Right renal cortex interstitium (tissue), 3 donors: Measurements from ENCODE around the gene NANOS2. TPM values are rescaled to one million over a fixed set of nuclear protein-coding genes. Genes with fewer than 3 reads are reported as not detected.
"Not testable (repeated sequence)": the region's sequence is repeated elsewhere in the genome, so short reads cannot be mapped to it uniquely, and the experiment has no call there.

ENCODE experiments used
- DNase-seq, 3 donors: peaks; one replicate each; pipeline ENCODE4 v3.0.0-alpha.2; 2013; ENCODE audit warnings: low read depth in 3 of 3, low spot score in 2 of 3
- polyA plus RNA-seq, 3 donors: library from polyadenylated mRNA; unstranded; fragments of 120-200 nt; gene quantifications; one replicate each; pipeline ENCODE4 v1.2.1, GENCODE V29; 2013; ENCODE audit not compliant: insufficient read length in 3 of 3

The NANOS2 gene
- polyA plus RNA-seq, 3 donors: not detected

DNA sequence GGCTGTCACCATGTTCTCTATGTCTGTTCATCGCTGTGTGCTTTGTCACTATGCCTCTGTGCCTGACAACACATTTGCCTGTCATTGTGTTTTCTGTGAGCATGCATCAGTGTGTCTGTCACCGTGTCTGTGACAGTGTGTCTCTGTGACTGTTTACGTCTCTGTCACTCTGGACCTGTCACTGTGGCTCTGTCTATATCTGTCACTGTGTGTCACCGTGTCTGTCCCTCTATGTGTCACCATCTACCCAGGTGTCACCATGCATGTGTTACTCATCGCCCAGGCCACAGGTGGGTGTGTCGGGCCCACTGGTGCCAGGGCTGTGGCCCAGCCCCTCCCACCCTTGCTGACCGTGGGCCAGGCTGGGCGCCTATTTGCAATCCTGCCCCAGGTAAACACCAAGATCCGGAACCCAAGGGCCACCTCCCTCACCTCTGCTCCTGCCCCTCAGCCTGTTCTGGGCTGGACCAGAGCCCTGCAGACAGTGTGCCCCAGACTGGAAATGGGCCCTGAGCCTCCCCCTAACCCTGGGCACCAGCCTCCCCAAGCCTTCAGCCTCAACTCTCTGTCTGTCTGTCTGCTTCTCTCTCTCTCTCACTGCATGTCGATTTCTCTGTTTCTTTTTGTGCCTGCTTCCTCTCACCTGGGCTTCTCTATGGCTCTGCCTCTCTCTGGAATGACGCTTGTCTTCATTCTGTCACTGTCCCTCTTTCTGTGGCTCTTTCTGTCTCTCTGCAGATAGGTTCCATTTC is 36.4 kb downstream of the NANOS2 start:
- no peak for DNase-seq

DNA sequence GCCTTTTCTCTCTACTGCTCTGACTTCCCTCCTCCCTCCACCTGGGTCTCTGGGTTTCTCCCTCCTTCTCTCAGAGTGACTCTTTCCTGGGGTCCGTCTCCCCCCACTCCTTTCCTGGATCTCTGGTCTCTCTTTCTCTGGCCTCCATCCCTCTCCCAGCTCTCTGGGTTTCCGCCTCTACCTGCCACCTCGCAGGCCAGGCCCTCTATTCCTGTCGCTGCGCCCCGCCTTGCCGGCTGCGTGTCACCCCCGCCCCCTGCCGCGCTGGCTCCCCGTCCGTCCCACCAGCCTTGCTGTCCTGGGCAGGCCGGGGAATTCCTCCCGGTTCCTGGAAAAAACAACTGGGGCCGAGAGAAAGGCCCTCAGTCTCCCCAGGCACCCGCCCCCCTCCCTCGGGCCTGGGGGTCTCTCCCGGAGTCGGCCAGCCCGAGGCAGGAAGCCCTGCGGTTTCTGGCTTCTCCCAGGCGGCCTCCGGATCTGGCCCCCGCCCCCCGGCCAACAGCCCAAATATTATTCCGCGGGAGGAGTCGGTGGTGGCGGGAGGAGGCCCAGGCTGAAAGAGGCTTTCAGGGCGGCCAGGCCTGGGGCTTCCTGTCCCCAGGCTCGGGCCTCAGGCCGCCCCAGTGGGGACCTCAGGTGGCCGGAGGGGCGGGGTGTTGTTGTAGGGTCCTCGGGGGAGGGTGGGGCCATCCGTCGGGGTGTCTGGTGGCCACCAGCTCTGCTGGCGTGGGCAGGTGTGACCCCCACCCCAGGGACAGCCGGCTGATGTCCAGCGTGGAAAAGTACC is 38.0 kb downstream of the NANOS2 start:
- no peak for DNase-seq

DNA sequence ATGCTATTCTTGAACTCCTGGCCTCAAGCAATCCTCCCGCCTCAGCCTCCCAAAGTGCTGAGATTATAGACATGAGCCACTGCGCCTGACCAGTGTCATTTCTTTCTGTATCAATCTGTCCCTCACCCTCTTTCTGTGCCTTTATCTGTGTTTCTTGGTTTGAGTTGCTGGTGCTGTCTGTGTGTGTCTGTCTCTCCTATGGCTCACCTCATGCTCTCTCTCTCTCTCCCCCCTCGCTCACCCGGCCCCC is 38.5 kb downstream of the NANOS2 start:
- no peak for DNase-seq

DNA sequence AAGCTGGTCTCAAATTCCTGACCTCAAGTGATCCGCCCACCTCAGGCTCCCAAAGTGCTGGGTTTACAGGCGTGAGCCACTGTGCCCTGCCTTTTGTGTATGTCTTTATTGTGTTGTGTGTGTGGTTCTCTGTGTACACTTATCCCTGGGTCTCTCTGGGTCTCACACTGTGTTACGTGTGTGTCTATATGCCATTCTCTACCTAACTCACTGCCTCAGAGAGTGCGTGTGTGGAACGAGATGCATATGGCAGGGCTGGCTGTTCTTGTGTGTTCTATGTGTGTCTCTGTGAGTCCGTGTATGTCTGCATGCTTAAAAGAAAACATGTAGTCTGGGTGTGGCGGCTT is 40.0 kb downstream of the NANOS2 start:
- DNase-seq: no peak

DNA sequence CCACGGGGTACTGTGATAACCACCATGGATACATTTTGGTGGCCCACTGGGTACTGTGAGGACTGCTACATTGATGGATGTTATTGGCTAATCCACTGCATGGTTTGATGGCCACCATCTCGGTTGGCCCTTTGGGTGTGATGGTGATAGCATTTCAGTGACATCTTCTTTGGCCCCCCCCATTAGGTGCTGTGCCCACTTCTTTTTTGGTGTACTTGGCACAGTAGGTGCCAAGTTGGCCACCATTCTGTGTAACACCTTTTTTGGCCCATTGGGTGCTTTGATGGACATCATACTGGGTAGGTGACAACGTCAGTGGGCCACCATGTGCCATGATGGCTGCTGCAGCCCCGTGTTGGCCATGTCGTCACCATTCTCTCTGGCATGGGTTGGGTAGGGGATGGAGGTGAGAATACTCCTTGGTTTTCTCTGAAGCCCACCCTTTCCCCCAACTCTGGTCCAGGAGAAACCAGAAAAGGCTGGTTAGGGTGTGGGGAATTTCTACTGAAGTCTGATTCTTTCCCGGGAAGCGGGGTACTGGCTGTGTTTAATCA is 41.3 kb downstream of the NANOS2 start:
- no peak for DNase-seq

DNA sequence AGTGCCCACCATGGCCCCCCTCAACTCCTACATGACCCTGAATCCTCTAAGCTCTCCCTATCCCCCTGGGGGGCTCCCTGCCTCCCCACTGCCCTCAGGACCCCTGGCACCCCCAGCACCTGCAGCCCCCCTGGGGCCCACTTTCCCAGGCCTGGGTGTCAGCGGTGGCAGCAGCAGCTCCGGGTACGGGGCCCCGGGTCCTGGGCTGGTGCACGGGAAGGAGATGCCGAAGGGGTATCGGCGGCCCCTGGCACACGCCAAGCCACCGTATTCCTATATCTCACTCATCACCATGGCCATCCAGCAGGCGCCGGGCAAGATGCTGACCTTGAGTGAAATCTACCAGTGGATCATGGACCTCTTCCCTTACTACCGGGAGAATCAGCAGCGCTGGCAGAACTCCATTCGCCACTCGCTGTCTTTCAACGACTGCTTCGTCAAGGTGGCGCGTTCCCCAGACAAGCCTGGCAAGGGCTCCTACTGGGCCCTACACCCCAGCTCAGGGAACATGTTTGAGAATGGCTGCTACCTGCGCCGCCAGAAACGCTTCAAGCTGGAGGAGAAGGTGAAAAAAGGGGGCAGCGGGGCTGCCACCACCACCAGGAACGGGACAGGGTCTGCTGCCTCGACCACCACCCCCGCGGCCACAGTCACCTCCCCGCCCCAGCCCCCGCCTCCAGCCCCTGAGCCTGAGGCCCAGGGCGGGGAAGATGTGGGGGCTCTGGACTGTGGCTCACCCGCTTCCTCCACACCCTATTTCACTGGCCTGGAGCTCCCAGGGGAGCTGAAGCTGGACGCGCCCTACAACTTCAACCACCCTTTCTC is 42.3 kb downstream of the NANOS2 start:
- no peak for DNase-seq

DNA sequence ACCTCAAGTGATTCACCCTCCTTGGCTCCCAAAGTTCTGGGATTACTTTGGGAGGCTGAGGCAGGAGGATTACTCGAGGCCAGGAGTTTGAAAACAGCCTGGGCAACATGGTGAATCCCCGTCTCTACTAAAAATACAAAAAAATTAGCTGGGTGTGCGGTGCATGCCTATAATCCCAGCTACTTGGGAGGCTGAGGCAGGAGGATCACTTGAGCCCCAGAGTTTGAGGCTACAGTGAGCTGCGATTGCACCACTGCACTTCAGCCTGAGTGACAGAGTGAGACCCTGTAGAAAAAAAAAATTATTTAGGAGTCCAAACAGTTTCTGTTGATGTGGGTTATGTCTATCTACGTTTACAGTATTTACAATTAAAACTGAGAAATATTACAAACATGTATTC is 43.8 kb downstream of the NANOS2 start:
- DNase-seq: no peak

DNA sequence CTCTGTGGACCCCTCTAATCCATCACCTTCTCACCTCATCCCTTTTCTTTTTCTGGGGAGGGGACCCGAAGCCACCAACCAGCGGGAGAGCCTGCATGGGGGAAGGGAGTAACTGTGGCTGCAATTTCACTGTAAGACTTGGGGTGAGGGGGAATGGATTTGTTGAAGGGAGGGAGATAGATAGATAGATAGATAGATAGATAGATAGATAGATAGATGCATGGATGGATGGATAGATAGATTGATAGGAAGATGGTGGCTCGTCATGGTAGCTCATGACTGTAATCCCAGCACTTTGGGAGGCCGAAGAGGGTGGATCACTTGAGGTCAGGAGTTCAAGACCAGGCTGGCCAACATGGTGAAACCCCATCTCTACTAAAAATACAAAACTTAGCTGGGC is 47.3 kb downstream of the NANOS2 start:
- DNase-seq: not testable (repeated sequence)

DNA sequence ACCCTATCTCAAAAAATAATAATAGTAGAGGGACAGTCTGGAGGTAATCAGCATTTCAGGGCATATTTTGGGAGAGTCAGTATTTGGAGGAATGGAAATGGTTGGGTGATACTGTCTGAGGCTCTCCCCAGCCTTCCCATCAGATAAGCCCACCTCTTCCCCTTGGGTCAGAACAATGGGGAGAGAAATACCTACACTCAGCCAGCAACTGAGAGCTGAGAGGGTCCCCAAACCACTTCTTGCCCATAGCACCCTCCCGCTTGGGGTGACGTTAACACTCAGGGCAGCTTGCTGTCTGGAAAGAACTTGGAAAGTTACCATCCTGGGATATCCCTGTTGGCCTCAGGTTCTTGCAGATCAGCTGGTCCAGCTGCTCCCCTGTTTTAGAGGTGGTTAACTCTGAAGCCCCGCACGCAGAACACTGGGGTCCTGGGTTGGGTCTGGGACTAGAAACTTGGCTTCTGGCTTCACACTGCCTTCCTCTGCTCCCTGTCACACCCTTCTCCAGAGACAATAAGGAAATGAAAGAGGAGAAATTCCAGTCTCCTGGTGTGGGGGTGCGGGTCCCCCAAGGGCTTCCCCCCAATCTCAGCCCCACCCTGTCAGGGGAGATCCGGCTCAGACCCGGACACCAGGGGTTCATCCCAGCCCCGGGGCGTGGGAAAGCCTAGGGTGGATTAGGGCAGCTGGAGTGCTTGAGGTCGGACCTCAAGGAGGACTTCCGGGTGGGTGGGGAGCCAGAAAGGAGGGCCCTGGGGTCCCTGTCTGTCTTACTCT is 48.0 kb downstream of the NANOS2 start:
- DNase-seq: no peak

DNA sequence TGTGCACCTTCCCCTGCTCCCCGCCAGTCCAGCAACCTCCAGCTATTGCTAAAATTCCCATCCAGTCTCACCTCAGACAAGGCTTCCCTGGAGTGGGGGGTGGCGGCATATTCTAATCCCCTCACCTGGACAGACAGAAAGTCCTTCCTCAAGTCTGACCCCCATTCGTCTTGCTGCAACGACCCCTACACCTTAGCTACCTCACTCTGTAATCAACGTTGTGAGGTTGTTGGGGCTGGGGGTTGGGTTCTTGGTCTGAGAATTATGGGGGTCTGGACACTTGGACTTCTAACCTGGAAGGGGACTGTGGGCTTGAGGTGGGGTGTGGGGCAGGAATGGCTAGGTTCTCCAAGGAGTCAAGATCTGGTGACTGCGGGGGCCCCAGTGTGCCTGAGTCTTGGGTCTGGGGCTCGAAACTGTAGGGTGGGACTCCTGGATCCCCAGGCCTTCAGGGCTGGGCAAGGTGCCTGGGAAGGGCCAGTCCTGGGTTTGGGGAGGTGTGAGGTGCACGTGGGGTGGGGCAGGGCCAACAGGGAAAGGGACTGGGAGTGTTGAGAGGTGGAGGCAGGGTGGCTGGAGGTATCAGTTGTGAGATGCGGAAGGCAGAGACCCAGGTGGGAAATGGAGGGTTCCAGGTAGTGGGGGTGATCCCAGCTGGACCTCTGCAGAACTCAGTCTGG is 49.2 kb downstream of the NANOS2 start:
- DNase-seq: no peak

DNA sequence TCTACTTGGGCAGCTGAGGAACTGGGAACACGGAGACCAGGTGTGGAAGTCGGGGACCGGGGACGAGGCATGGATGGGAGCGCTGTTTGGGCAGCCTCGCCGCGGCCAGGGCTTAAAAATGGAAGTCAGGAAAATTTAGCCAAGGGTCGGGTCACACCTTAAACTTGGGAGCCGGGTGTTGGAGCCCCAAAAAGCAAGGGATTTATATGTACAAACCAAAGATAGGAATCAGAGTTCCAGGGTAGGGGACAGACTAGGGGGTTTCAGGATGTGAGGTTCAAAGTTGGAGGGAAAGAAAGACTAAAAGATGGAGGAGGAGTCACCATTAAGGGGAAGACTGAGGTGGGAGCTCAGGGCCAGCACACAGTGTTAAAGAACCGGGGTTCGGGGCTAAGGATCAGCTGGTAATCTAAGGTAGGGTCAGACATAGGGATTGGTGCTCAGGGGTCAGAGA is 49.9 kb downstream of the NANOS2 start:
- DNase-seq: no peak

DNA sequence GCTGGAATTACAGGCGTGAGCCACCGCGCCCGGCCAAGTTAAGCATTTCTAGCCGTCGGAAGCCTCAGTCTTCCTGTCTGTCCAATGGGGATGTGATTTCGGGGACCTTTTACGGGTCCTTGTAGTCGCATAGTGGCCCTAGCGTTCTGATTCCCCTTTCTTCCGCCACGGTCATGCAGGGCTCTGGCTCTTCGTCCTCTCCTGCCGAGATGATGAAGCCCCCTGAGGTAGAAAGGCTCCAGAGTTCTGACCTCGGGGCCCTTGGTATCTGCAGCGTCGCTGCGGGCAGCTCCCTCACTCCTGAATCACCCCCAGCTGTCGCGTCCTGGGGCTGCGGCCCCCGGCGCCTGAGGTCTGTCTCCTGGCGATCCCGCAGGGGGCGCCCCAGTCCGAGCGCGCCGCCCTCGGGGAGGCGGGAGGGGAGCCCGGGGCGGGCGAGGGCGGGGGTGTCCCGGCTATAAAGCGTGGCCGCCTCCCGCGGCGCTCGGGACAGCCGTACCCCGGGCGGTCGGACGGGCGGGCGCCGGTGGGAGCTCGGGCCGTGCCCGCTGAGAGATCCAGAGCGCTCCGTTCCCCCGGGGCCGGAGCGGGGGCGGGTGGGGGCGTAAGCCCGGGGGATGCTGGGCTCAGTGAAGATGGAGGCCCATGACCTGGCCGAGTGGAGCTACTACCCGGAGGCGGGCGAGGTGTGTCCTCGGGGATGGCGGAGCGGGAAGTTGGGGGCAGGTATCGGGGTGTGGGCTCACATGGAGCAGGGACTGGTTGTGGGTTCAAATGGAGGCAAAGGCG is 50.5 kb downstream of the NANOS2 start, which contains the start of gene FOXA3:
FOXA3 (plus strand) TSS at position 487 of the 789 bp plus-strand sequence; CDS start at position 618, 131 bp downstream.
- no peak for DNase-seq

DNA sequence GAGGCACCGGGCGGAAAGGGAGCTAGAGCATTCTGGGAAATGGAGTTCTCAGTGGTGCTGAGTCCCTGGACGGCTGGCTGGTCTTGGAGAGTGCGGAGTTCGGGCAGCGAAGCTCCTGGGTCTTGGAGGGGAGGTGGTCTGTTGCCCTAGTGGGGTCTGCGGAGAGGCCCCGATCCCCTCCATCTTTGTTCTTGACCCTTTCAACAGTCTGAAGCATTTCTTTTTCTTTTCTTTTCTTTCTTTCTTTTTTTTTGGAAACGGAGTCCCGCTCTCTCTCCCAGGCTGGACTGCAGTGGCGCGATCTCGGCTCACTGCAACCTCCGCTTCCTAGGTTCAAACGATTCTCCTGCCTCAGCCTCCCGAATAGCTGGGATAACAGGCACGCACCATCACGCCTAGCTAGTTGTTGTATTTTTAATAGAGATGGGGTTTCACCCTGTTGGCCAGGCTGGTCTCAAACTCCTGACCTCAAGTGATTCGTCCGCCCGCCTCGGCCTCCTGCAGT is 51.2 kb downstream of the NANOS2 start:
- DNase-seq: no peak

Other genes with a start within 250 kb of the NANOS2 start
- gene GIPR, start 246.6 kb downstream of the NANOS2 start, polyA plus RNA-seq: under 1 TPM; 0.28 to 0.47 (median 0.43) TPM
- gene SNRPD2, start 222.8 kb downstream of the NANOS2 start, polyA plus RNA-seq: 100 to 1,000 TPM; 326 to 373 (median 358) TPM
- gene QPCTL, start 222.1 kb downstream of the NANOS2 start, polyA plus RNA-seq: 1 to 10 TPM; 7.1 to 7.6 (median 7.5) TPM
- 10 to 100 TPM in 2 of 3 donors, 1 to 10 TPM in 1; 9.6 to 11.8 (median 11.7) TPM for gene FBXO46, start 183.9 kb downstream of the NANOS2 start, polyA plus RNA-seq
- gene MEIOSIN, start 181.3 kb downstream of the NANOS2 start, polyA plus RNA-seq: not detected
- 10 to 100 TPM; 12.1 to 14.4 (median 12.8) TPM for gene SIX5, start 145.5 kb downstream of the NANOS2 start, polyA plus RNA-seq
- gene DMPK, start 132.3 kb downstream of the NANOS2 start, polyA plus RNA-seq: 10 to 100 TPM; 31.5 to 37.5 (median 35.4) TPM
- 10 to 100 TPM; 21.6 to 25.8 (median 23.8) TPM for gene DMWD, start 121.9 kb downstream of the NANOS2 start, polyA plus RNA-seq
- gene RSPH6A, start 99.5 kb downstream of the NANOS2 start, polyA plus RNA-seq: not detected
- 10 to 100 TPM; 53.8 to 64.9 (median 54.5) TPM for gene SYMPK, start 51.6 kb downstream of the NANOS2 start, polyA plus RNA-seq
- gene FOXA3, start 50.5 kb downstream of the NANOS2 start, polyA plus RNA-seq: under 1 TPM; 0.30 to 0.39 (median 0.36) TPM
- gene IRF2BP1, start 28.6 kb downstream of the NANOS2 start, polyA plus RNA-seq: 10 to 100 TPM; 14.0 to 18.6 (median 15.8) TPM
- gene MYPOP, start 12.2 kb downstream of the NANOS2 start, polyA plus RNA-seq: 1 to 10 TPM; 2.8 to 3.8 (median 3.1) TPM
- 1 to 10 TPM; 2.8 to 4.1 (median 2.9) TPM for gene NOVA2, start 59.1 kb upstream of the NANOS2 start, polyA plus RNA-seq
- 10 to 100 TPM in 2 of 3 donors, 1 to 10 TPM in 1; 9.6 to 10.7 (median 10.5) TPM for gene CCDC61, start 80.7 kb upstream of the NANOS2 start, polyA plus RNA-seq
- under 1 TPM in 2 of 3 donors, not detected in 1; 0.29 to 0.67 TPM for gene PGLYRP1, start 108.3 kb upstream of the NANOS2 start, polyA plus RNA-seq
- under 1 TPM; 0.06 to 0.35 (median 0.17) TPM for gene IGFL4, start 126.2 kb upstream of the NANOS2 start, polyA plus RNA-seq
- gene IGFL3, start 209.9 kb upstream of the NANOS2 start, polyA plus RNA-seq: not detected
- not detected for gene IGFL2, start 233.5 kb upstream of the NANOS2 start, polyA plus RNA-seq